Naive thymus-derived CD8-positive, alpha-beta T cell (primary cell): ENCODE data around the gene CLOCK. TPM values are rescaled to one million over a fixed set of nuclear protein-coding genes. Genes with fewer than 3 reads are reported as not detected.
A peak's percentile ranks its signal among the peaks of the same experiment; 100 is the strongest.

ENCODE experiments used
- ATAC-seq, 2 donors: fragments of 150-1000 bp; cut with Tn5 transposase in 1 of 2; sonication (Bioruptor Pico), chemical (Tn5 transposase) in 1 of 2; 1 replicate in 1 of 2; 2 replicates in 1 of 2; pipeline ENCODE4 v1.10.0; 2021; ENCODE audit warnings: mild to moderate bottlenecking in 2 of 2, moderate library complexity in 2 of 2
- POLR2A ChIA-PET: fragments of 350-600 bp; sonication (Branson Sonifier 250); formaldehyde crosslinking; loops from one replicate; lab custom pipeline; 2021; ENCODE audit warnings: antibody characterized with exemption; lab: Charles Lee
- DNase-seq, 10 donors: peaks; one replicate each; pipeline versions ENCODE4 v3.0.0 to v3.0.0-alpha.2; 2020 to 2022
- H3K27ac Mint-ChIP-seq, 10 donors: one replicate each; pipeline ENCODE4 v1.8.0; 2020 to 2022; ENCODE audit warnings: mild to moderate bottlenecking in 10 of 10, mixed read lengths in 10 of 10, moderate library complexity in 4 of 10, inconsistent platforms in 1 of 10
- H3K27me3 Mint-ChIP-seq, 5 donors: one replicate each; pipeline ENCODE4 v1.8.0; 2021 to 2022; ENCODE audit warnings: mixed read lengths in 5 of 5
- H3K36me3 Mint-ChIP-seq, 3 donors: one replicate each; pipeline ENCODE4 v1.8.0; 2020 to 2022; ENCODE audit warnings: mixed read lengths in 3 of 3, mild to moderate bottlenecking in 2 of 3, inconsistent platforms in 1 of 3
- H3K4me1 Mint-ChIP-seq, 4 donors: one replicate each; pipeline ENCODE4 v1.8.0; 2021 to 2022; ENCODE audit warnings: mixed read lengths in 4 of 4
- H3K4me3 Mint-ChIP-seq, 10 donors: one replicate each; pipeline ENCODE4 v1.8.0; 2020 to 2022; ENCODE audit warnings: mild to moderate bottlenecking in 10 of 10, mixed read lengths in 10 of 10, moderate library complexity in 6 of 10, inconsistent platforms in 1 of 10
- H3K9me3 Mint-ChIP-seq, 9 donors: one replicate each; pipeline ENCODE4 v1.8.0; 2020 to 2022; ENCODE audit warnings: mixed read lengths in 9 of 9, mild to moderate bottlenecking in 3 of 9, inconsistent platforms in 1 of 9, moderate library complexity in 1 of 9
- polyA plus RNA-seq, 3 donors: library from polyadenylated mRNA; unstranded; fragments of 300-500 nt; fragmentation: Illumina TruSeq; gene quantifications; one replicate each; pipeline ENCODE4 v1.2.3, GENCODE V29; 2021
- total RNA-seq, 8 experiments: library from RNA in 2 of 8; stranded (reverse) in 2 of 8; gene quantifications; one replicate each; pipeline ENCODE4 v1.2.3 and lab custom pipeline; 2021 to 2026

The CLOCK gene
- total and polyA plus RNA-seq, 5 experiments from 2014 or later = 4.8 to 12.6 (median 5.2) TPM

DNA sequence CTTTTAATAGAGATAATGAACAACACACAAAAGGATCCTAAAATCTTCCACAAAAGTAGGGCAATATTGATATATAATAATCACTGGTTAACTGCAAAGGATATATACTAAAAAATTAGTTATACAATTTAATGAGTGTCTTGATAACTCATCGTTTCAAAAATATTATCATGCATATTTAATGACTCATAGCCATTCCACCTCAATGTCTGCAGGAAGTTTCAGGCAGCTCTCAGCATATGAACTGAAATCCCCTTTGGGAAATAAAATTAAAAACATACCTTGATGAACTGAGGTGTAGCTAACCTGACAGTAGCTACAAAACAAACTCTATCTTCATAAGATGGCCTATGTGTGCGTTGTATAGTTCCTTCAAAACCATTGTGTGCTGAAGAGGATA is 88.1 kb downstream of the CLOCK start:
- Mint-ChIP-seq H3K27me3 (no peaks in the 10 kb centered on the region), H3K9me3 (no peaks in the 10 kb centered on the region)
- ATAC-seq = no peak

DNA sequence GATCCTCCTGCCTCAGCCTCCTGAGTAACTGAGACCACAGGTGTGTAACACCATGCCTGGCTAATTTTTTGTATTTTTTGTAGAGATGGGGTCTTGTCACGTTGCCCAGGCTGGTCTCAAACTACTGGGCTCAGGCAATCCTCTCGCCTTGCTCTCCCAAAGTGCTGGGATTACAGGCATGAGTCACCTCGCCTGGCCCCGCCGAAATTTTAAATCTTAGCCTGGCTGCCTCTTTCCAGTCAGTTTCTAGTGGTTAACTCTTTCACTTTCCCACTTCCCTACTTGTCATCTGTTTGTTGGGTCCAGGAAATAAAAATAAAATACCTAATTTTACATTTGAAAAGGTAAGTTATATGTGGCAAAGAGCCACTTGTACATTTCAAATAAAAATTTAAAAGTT is 88.5 kb downstream of the CLOCK start:
- H3K27me3 Mint-ChIP-seq = no peaks in the 10 kb centered on the region
- ATAC-seq (no peak), DNase-seq (no peak)
- H3K4me1 Mint-ChIP-seq = no peaks in the 10 kb centered on the region
- H3K36me3 Mint-ChIP-seq = peaks cover 0 to 51% (median 11%) of the 10 kb centered on the region in 3 donors
- peak overlapping the region in 2 of 10 donors; percentile 3 to 57 for H3K27ac Mint-ChIP-seq
- no peaks in the 10 kb centered on the region for H3K9me3 Mint-ChIP-seq
- POLR2A ChIA-PET = no interaction called here
- H3K4me3 Mint-ChIP-seq = no peak overlapping the region

More for the DNA sequence above, 88.1 kb downstream of the CLOCK start:
- POLR2A ChIA-PET = no interaction called here
- Mint-ChIP-seq H3K27ac (no peak overlapping the region), H3K4me3 (no peak overlapping the region), H3K4me1 (no peaks in the 10 kb centered on the region), H3K36me3 (peaks cover 0 to 51% (median 13%) of the 10 kb centered on the region in 3 donors)
- DNase-seq = no peak

DNA sequence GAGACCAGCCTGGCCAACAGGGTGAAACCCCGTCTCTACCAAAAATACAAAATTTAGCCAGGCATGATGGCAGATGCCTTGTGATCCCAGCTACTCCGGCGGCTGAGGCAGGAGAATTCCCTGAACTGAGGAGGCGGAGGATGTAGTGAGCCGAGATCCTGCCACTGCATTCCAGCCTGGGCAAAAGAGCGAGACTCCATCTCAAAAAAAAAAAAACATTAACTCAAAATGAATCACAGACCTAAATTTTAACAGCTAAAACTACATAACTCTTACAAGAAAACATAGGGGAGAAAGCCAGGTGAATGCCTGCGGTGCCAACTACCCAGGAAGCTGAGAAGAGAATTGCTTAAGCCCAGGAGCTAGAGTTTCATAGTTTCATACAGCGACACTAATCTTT is 96.1 kb downstream of the CLOCK start:
- Mint-ChIP-seq H3K36me3 (peaks cover 10 to 67% (median 17%) of the 10 kb centered on the region in 3 donors), H3K9me3 (no peaks in the 10 kb centered on the region), H3K27me3 (no peaks in the 10 kb centered on the region), H3K27ac (peak overlapping the region in 1 of 10 donors; percentile 1), H3K4me1 (peaks cover 0 to 12% (median 10%) of the 10 kb centered on the region in 4 donors), H3K4me3 (no peak overlapping the region)
- DNase-seq (no peak), ATAC-seq (no peak)
- POLR2A ChIA-PET = interaction anchor here (0.7 kb wide), 1 partner anchor 937 kb away, joined by 3 read pairs; the partner anchor contains the start of gene AASDH

DNA sequence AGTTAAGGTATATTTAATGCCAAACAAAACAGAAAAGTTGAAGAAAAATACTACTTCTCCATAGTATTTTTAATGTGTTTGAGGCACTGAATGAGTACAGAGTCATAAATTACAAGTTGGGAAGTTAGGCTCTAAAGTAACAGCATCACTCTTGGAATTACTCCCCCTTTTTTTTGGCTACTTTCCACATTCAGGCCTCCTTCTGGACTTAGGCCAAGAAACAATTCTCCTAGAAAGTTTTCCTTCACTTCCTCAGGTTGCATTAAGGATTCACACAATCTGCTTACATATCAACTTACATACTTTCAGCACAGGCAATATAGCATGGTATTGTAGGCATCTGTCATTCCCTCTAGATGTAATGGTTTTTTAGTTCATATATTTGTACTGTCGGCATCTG is 98.9 kb downstream of the CLOCK start:
- H3K36me3 Mint-ChIP-seq = peaks cover 10 to 68% (median 21%) of the 10 kb centered on the region in 3 donors
- no peaks in the 10 kb centered on the region for H3K27me3 Mint-ChIP-seq
- no peak for DNase-seq
- no peaks in the 10 kb centered on the region for H3K9me3 Mint-ChIP-seq
- H3K27ac Mint-ChIP-seq = peak overlapping the region in 7 of 10 donors; percentile 21 to 77 (median 60)
- no peak for ATAC-seq
- no peak overlapping the region for H3K4me3 Mint-ChIP-seq
- peaks cover 0 to 12% (median 10%) of the 10 kb centered on the region in 4 donors for H3K4me1 Mint-ChIP-seq
- POLR2A ChIA-PET = no interaction called here

DNA sequence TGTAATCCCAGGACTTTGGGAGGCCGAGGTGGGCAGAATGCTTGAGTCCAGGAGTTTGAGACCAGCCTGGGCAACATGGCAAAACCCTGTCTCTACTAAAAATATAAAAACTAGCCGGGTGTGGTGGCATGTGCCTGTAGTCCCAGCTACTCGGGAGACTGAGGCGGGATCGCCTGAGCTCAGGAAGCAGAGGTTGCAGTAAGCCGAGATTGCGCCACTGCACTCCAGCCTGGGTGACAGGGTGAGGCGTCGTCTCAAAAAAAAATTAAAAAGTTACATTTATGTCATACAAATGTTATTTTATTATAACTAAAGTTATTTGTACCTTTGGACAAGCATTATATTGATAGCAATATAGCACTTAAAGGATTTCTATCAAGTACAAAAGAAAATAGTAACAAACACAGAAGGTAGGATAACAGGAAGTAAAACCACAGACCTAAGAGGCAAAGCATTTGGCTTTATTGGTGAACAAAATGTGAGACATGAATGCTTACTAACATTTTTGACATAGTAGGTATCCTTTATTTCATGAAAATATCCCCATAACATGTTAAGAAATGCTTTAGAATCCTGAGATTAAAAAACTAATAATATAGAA is 99.5 kb downstream of the CLOCK start:
- Mint-ChIP-seq H3K9me3 (no peaks in the 10 kb centered on the region), H3K4me1 (peaks cover 0 to 12% (median 10%) of the 10 kb centered on the region in 4 donors), H3K27me3 (no peaks in the 10 kb centered on the region), H3K4me3 (no peak overlapping the region), H3K36me3 (peaks cover 10 to 71% (median 23%) of the 10 kb centered on the region in 3 donors), H3K27ac (peak overlapping the region in 3 of 10 donors; percentile 24 to 72 (median 46))
- no peak for ATAC-seq
- DNase-seq = peak in 1 of 10 donors; percentile 10
- POLR2A ChIA-PET = interaction anchor here (0.6 kb wide), 1 partner anchor 49 kb away, joined by 3 read pairs; no protein-coding TSS in a partner anchor

DNA sequence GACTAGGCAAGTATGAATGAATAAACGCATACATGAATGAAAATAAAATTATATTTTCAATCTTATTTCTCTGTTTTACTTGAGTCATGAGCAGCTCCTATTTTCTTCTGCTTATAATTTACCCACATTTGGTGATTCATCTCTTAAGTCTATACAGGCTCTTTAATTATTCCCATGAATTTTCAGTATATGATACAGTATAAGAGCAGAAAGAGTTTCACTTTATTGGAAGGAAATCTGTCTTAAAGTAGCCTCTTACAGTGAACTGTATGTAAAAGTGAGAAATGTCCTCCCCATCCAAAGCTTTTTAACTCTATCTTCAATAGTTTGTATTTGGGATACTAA is 100.2 kb downstream of the CLOCK start:
- ATAC-seq = no peak
- no peaks in the 10 kb centered on the region for H3K9me3 Mint-ChIP-seq
- POLR2A ChIA-PET = no interaction called here
- no peak overlapping the region for H3K4me3 Mint-ChIP-seq
- H3K27me3 Mint-ChIP-seq = no peaks in the 10 kb centered on the region
- H3K27ac Mint-ChIP-seq = peak overlapping the region in 2 of 10 donors; percentile 15 to 46
- no peak for DNase-seq
- peaks cover 0 to 12% (median 10%) of the 10 kb centered on the region in 4 donors for H3K4me1 Mint-ChIP-seq
- peaks cover 10 to 67% (median 18%) of the 10 kb centered on the region in 3 donors for H3K36me3 Mint-ChIP-seq

DNA sequence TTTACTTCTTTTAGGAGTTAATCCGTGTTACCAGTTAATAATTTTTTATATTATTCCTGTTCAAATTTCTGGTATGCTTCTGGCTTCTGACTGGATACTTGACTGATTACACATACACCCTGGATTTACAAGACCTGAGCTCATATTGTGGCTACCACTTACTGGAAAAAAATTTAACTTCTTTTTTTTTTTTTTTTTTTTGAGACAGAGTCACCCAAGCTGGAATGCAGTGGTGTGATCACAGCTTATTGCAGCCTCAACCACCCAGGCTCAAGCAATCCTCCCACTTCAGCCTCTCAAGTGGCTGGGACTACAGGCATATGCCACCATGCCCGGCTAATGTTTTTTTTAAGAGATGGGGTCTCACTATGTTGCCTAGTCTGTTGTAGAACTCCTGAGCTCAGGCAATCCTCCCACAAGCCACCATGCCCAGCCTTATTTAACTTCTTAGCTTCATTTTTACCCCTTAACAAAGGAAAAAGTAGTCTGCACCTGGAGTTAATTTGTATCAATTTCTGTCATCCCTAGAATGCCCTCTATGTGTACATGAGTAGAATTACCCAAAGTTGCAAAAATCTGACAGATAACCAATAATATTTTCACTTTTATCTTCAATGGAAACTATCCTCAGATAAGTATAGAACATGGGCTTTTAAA is 100.7 kb downstream of the CLOCK start:
- Mint-ChIP-seq H3K9me3 (no peaks in the 10 kb centered on the region), H3K27ac (peak overlapping the region in 6 of 10 donors; percentile 7 to 53 (median 30)), H3K36me3 (peaks cover 10 to 67% (median 17%) of the 10 kb centered on the region in 3 donors), H3K4me3 (no peak overlapping the region), H3K4me1 (peaks cover 0 to 12% (median 10%) of the 10 kb centered on the region in 4 donors), H3K27me3 (no peaks in the 10 kb centered on the region)
- DNase-seq = no peak
- ATAC-seq = no peak
- POLR2A ChIA-PET = no interaction called here

DNA sequence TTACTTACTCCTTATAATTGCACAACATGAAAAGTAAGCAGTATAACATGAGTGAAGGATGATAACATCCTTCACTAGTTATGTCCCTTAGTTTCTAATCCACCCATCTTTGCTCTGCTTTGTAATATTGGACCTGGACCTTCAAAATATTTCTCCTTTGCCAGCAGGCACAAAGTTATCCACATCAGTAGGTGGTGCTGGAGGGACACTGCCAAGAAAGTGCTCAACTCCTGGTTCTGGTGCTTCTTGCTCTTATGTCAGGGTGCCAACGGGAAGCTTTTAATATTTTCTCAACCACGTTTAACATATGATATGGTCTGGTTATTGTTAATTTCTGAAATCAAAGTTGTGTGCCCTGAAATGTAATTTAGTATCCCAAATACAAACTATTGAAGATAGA is 101.9 kb downstream of the CLOCK start:
- no peaks in the 10 kb centered on the region for H3K27me3 Mint-ChIP-seq
- POLR2A ChIA-PET = interaction anchor here (0.7 kb wide), 2 partner anchors 307 to 589 kb away, joined by 3 to 6 read pairs; no protein-coding TSS in a partner anchor
- peaks cover 6 to 61% (median 16%) of the 10 kb centered on the region in 3 donors for H3K36me3 Mint-ChIP-seq
- DNase-seq (no peak), ATAC-seq (peak in 1 of 2 donors; percentile 35)
- H3K9me3 Mint-ChIP-seq = no peaks in the 10 kb centered on the region
- peak overlapping the region in 1 of 10 donors; percentile 46 for H3K27ac Mint-ChIP-seq
- peaks cover 0 to 12% (median 10%) of the 10 kb centered on the region in 4 donors for H3K4me1 Mint-ChIP-seq
- no peak overlapping the region for H3K4me3 Mint-ChIP-seq

DNA sequence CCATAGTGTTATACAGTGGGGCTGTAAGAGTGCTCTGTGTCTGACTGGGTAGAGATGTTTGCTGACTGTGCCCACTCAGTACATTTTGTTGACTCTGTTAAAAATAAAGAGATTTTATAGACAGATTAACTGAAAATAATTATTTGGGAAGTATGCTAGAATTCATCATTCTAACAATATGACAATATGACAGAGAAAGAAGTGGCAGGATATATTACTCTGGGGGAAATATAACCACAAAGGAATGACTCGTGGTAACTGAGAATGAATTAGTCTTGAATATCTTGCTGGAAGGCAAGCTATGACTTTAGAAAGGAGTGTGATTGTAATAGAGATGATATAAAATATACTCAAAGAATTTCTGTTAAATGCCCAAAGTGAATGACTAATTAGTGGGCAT is 104.2 kb downstream of the CLOCK start:
- DNase-seq (no peak), ATAC-seq (no peak)
- peak overlapping the region in 1 of 10 donors; percentile 48 for H3K27ac Mint-ChIP-seq
- H3K4me1 Mint-ChIP-seq = peaks cover 0 to 5% (median 1%) of the 10 kb centered on the region in 4 donors
- peaks cover 0 to 58% (median 16%) of the 10 kb centered on the region in 3 donors for H3K36me3 Mint-ChIP-seq
- no peaks in the 10 kb centered on the region for H3K9me3 Mint-ChIP-seq
- POLR2A ChIA-PET = no interaction called here
- H3K27me3 Mint-ChIP-seq = no peaks in the 10 kb centered on the region
- H3K4me3 Mint-ChIP-seq = no peak overlapping the region

DNA sequence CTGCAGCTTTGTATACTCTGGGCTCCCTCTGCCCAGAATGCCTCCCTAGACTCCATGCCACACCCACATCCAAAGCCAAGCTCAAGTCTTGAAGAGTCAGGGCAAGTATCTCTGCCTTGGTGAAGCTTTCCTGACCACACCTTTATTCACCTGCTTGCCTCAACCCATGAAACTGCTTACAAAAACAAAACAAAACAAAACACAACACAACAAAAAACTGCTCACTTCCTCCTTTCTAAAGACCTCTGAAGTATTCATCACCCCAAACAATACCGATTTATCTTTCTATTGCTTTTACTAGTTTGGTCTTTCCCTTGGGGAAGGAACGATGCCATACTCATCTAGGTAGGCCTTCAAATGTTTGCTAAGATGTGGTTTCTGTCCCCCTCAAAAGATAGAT is 105.9 kb downstream of the CLOCK start:
- peak overlapping the region in 3 of 10 donors; percentile 32 to 72 (median 60) for H3K27ac Mint-ChIP-seq
- DNase-seq (no peak), ATAC-seq (no peak)
- peaks cover 0 to 7% (median 1%) of the 10 kb centered on the region in 4 donors for H3K4me1 Mint-ChIP-seq
- POLR2A ChIA-PET = no interaction called here
- H3K4me3 Mint-ChIP-seq = no peak overlapping the region
- peaks cover 0 to 65% (median 16%) of the 10 kb centered on the region in 3 donors for H3K36me3 Mint-ChIP-seq
- H3K9me3 Mint-ChIP-seq = no peaks in the 10 kb centered on the region
- no peaks in the 10 kb centered on the region for H3K27me3 Mint-ChIP-seq

DNA sequence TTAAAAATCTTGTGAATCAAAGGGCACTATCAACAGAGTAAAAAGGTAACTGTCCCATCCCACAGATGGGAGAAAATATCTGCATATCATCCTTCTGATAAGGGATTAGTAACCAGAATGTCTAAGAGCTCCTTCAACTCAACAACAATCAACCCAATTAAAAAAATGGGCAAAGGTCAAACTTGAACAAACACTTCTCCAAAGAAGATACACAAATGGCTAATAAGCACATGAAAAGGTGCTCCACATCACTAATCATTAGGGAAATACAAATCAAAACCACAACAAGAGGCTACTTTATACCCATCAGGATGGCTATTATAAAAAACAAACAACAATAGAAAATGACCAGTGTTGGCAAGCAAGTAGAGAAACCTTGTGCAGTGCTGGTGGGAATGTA is 107.7 kb downstream of the CLOCK start:
- POLR2A ChIA-PET = no interaction called here
- ATAC-seq (no peak), DNase-seq (no peak)
- no peaks in the 10 kb centered on the region for H3K9me3 Mint-ChIP-seq
- H3K4me1 Mint-ChIP-seq = peaks cover 6 to 16% (median 11%) of the 10 kb centered on the region in 4 donors
- H3K27ac Mint-ChIP-seq = peak overlapping the region in 2 of 10 donors; percentile 19 to 33
- no peaks in the 10 kb centered on the region for H3K27me3 Mint-ChIP-seq
- peaks cover 0 to 74% (median 17%) of the 10 kb centered on the region in 3 donors for H3K36me3 Mint-ChIP-seq
- H3K4me3 Mint-ChIP-seq = no peak overlapping the region

DNA sequence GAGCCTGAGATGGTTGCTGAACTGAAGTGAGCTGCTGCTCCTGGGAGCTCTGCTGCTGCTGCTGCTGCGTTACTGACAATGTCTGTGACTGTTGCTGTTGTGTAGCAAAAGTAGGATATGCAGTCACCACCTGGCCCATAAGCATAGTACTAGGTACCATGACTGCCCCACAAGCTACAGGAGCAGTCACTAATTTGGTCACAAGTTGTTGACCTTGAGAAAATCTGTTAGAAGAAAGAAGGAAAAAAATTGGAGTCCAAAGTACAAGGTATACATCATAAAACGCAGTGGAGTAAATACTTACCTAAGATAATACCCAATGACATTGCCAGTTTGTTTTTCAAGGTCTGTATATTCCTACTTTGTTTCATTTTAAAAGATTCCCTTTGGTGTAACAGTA is 108.4 kb downstream of the CLOCK start:
- POLR2A ChIA-PET = interaction anchor here (1.9 kb wide), 1 partner anchor 108 kb away, joined by 6 read pairs; the partner anchor contains the start of gene CLOCK
- Mint-ChIP-seq H3K27me3 (no peaks in the 10 kb centered on the region), H3K27ac (peak overlapping the region in 2 of 10 donors; percentile 19 to 37)

DNA sequence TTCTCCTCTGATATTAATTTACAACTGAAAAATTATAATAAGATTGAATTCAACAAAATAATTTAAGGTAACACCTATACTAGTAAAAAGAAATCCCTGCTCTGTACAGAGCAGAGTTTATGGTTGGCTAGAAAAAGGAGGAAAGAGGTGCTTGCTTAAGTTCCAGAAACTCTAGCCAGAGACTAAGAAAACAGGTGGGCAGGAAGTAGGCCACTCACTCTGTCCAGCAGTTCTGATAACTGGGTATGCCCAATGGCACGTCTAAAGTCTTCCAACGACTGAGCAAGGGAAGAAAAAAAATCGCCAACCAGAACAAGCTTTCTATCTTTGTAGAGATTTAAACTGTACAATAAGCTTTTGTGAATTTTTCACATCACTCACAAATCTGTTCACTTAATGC is 108.9 kb downstream of the CLOCK start:
- Mint-ChIP-seq H3K4me1 (peaks cover 6 to 16% (median 11%) of the 10 kb centered on the region in 4 donors), H3K27ac (peak overlapping the region in 1 of 10 donors; percentile 2), H3K36me3 (peaks cover 0 to 73% (median 14%) of the 10 kb centered on the region in 3 donors), H3K4me3 (no peak overlapping the region), H3K9me3 (no peaks in the 10 kb centered on the region), H3K27me3 (no peaks in the 10 kb centered on the region)
- ATAC-seq (no peak), DNase-seq (no peak)
- POLR2A ChIA-PET = interaction anchor here (1.9 kb wide), 1 partner anchor 108 kb away, joined by 6 read pairs; the partner anchor contains the start of gene CLOCK

More for the DNA sequence above, 108.4 kb downstream of the CLOCK start:
- H3K4me3 Mint-ChIP-seq = no peak overlapping the region
- H3K36me3 Mint-ChIP-seq = peaks cover 0 to 72% (median 15%) of the 10 kb centered on the region in 3 donors
- no peaks in the 10 kb centered on the region for H3K9me3 Mint-ChIP-seq
- ATAC-seq = no peak
- no peak for DNase-seq
- peaks cover 6 to 16% (median 11%) of the 10 kb centered on the region in 4 donors for H3K4me1 Mint-ChIP-seq
